ENCODE measurements around the gene TMEFF2. TPM values are rescaled to one million over a fixed set of nuclear protein-coding genes. Genes with fewer than 3 reads are reported as not detected.

The TMEFF2 gene
- total RNA-seq, 4 donors from 2014 or later: 0.27 to 0.32 TPM; not detected in 2

DNA sequence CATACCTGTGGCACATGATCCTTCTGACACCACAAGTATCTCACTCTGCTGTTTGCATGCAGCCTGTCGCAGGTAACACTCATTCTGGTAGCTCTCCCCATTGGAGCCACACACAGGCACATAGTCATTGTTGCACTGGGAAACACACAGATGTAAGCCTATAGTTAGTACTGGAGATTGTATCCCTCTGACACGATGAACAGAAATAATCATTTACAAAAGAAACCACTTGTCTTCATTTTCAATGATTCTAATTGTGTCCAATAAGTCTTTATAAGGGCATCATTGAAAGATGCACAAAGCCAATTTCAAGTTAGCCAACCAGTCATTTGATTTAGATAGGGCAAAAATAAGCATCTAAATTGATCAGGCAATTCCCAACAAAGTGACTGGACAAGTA, 10.4 kb downstream of the TMEFF2 start:
- intact Hi-C loops (cut with DNase I; ENCODE audit: low total_unique reads): no loop called here
- H3K9me3 ChIP-seq: no peaks in the 10 kb centered on the region

GRCh38 chr2:192183296-192183695, 11.4 kb downstream of the TMEFF2 start:
- WGBS, 2 donors (ENCODE audit: low coverage in 1 of 2): 43 to 71% methylated on average over 1 of the region's 1 CpG
- Histone ChIP-seq H3K4me3 (no peak overlapping the region), H3K4me1 (no peaks in the 10 kb centered on the region), H3K27ac (no peak overlapping the region), H3K27me3 (peaks cover 8% of the 10 kb centered on the region), H3K36me3 (no peaks in the 10 kb centered on the region), H3K9me3 (no peaks in the 10 kb centered on the region)
- DNase-seq: no peak
- intact Hi-C loops (cut with DNase I; ENCODE audit: low total_unique reads) (no loop called here), in situ Hi-C loops (cut with MboI; ENCODE audit: low pct_ligation_motif_present in 1 of 4, low pct_unique_long_range_greater_than_20kb in 1 of 4, low sequenced_read_pairs in 3 of 4) (no loop called here)
- TF ChIP-seq, protein P1, sequence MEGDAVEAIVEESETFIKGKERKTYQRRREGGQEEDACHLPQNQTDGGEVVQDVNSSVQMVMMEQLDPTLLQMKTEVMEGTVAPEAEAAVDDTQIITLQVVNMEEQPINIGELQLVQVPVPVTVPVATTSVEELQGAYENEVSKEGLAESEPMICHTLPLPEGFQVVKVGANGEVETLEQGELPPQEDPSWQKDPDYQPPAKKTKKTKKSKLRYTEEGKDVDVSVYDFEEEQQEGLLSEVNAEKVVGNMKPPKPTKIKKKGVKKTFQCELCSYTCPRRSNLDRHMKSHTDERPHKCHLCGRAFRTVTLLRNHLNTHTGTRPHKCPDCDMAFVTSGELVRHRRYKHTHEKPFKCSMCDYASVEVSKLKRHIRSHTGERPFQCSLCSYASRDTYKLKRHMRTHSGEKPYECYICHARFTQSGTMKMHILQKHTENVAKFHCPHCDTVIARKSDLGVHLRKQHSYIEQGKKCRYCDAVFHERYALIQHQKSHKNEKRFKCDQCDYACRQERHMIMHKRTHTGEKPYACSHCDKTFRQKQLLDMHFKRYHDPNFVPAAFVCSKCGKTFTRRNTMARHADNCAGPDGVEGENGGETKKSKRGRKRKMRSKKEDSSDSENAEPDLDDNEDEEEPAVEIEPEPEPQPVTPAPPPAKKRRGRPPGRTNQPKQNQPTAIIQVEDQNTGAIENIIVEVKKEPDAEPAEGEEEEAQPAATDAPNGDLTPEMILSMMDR (IDR thresholded peaks at IDR 0.05): no peak
- TF ChIP-seq EP300 (IDR thresholded peaks at IDR 0.05; ENCODE audit: low read depth) (no peak), POLR2A (IDR thresholded peaks at IDR 0.05) (no peak), POLR2AphosphoS5 (IDR thresholded peaks at IDR 0.05) (no peak)

More for the DNA sequence above, 10.4 kb downstream of the TMEFF2 start:
- Histone ChIP-seq H3K36me3 (no peaks in the 10 kb centered on the region), H3K4me1 (no peaks in the 10 kb centered on the region), H3K27me3 (peaks cover 11% of the 10 kb centered on the region), H3K4me3 (no peak overlapping the region), H3K27ac (no peak overlapping the region)
- DNase-seq: no peak
- in situ Hi-C loops (cut with MboI; ENCODE audit: low pct_ligation_motif_present in 1 of 4, low pct_unique_long_range_greater_than_20kb in 1 of 4, low sequenced_read_pairs in 3 of 4): no loop called here
- no peak for TF ChIP-seq EP300 (IDR thresholded peaks at IDR 0.05; ENCODE audit: low read depth)
- no peak for TF ChIP-seq POLR2A (IDR thresholded peaks at IDR 0.05)
- TF ChIP-seq, protein P1 (IDR thresholded peaks at IDR 0.05): no peak
- WGBS, 2 donors (ENCODE audit: low coverage in 1 of 2): 85 to 100% methylated on average over 2 of the region's 2 CpGs

GRCh38 chr2:192166946-192167345, 27.8 kb downstream of the TMEFF2 start:
- TF ChIP-seq, protein P1 (IDR thresholded peaks at IDR 0.05): no peak
- TF ChIP-seq EP300 (IDR thresholded peaks at IDR 0.05; ENCODE audit: low read depth) (no peak), POLR2AphosphoS5 (IDR thresholded peaks at IDR 0.05) (no peak), POLR2A (IDR thresholded peaks at IDR 0.05) (no peak)
- Histone ChIP-seq H3K9me3 (no peaks in the 10 kb centered on the region), H3K4me1 (peaks cover 0 to 5% (median 4%) of the 10 kb centered on the region in 4 donors), H3K27ac (no peak overlapping the region), H3K4me3 (no peak overlapping the region), H3K27me3 (no peaks in the 10 kb centered on the region), H3K36me3 (no peaks in the 10 kb centered on the region)
- DNase-seq: no peak
- intact Hi-C loops (cut with DNase I; ENCODE audit: low total_unique reads): loop anchor here (10.0 kb wide), 1 partner anchor 612 kb away; no protein-coding TSS in a partner anchor
- 93 to 96% methylated on average over 2 of the region's 2 CpGs for WGBS, 2 donors (ENCODE audit: low coverage in 1 of 2)
- in situ Hi-C loops (cut with MboI; ENCODE audit: low pct_ligation_motif_present in 1 of 4, low pct_unique_long_range_greater_than_20kb in 1 of 4, low sequenced_read_pairs in 3 of 4): loop anchor here in 1 of 4 donors (10.0 to 25.0 kb wide), 2 partner anchors 352 to 605 kb away; no protein-coding TSS in a partner anchor

- Histone ChIP-seq H3K27ac (no peak overlapping the region), H3K9me3 (no peaks in the 10 kb centered on the region), H3K27me3 (no peaks in the 10 kb centered on the region), H3K36me3 (no peaks in the 10 kb centered on the region), H3K4me1 (peaks cover 0 to 6% (median 4%) of the 10 kb centered on the region in 4 donors), H3K4me3 (no peak overlapping the region)
- WGBS, 2 donors (ENCODE audit: low coverage in 1 of 2): 45 to 64% methylated on average over 4 of the region's 4 CpGs
- no peak for DNase-seq
- intact Hi-C loops (cut with DNase I; ENCODE audit: low total_unique reads) (loop anchor here (10.0 kb wide), 1 partner anchor 611 kb away; no protein-coding TSS in a partner anchor), in situ Hi-C loops (cut with MboI; ENCODE audit: low pct_ligation_motif_present in 1 of 4, low pct_unique_long_range_greater_than_20kb in 1 of 4, low sequenced_read_pairs in 3 of 4) (loop anchor here in 1 of 4 donors (10.0 to 25.0 kb wide), 2 partner anchors 351 to 604 kb away; no protein-coding TSS in a partner anchor)
- no peak for TF ChIP-seq EP300 (IDR thresholded peaks at IDR 0.05; ENCODE audit: low read depth)
- no peak for TF ChIP-seq POLR2AphosphoS5 (IDR thresholded peaks at IDR 0.05)
- TF ChIP-seq POLR2A (IDR thresholded peaks at IDR 0.05): no peak
- TF ChIP-seq, protein P1 (IDR thresholded peaks at IDR 0.05): no peak
Observed at GRCh38 chr2:192165842-192166241, 28.9 kb downstream of the TMEFF2 start.
